Inflammatory macrophage treated with lipopolysaccharide for 1 hour (primary cell): ENCODE data around the gene TLR2.

Experiments used
- DNase-seq, 2 donors: peaks; one replicate each; pipeline ENCODE4 v3.0.0-alpha.2; 2020 to 2022

Gene TLR2

GRCh38 chr4:153733751-153734448, 49.8 kb downstream of the TLR2 start:
- DNase-seq: no peak

DNA sequence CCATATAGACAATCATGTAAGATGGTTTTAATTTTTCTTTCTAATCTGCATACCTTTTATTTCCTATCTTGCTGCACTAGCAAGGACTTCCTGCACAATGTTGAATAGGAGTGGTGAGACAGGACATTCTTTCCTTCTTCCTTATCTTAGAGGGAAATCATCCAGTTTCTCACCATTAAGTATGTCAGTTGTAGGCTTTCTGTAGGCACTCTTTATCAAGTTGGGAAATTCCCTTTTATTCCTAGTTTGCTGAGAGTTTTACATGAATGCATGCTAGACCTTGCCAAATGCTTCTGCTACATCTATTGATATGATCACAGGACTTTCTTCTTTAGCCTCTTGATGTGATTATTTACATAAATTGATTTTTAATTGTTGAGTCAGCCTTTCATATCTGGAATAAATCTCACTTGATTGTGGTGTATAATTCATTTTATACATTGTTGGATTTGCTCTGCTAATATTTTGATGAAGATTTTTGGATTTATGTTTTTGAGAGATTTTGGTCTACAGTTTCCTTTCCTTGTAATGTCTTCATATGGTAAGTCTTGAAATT, 51.9 kb downstream of the TLR2 start:
- peak in 1 of 2 donors; percentile 45 for DNase-seq

DNA sequence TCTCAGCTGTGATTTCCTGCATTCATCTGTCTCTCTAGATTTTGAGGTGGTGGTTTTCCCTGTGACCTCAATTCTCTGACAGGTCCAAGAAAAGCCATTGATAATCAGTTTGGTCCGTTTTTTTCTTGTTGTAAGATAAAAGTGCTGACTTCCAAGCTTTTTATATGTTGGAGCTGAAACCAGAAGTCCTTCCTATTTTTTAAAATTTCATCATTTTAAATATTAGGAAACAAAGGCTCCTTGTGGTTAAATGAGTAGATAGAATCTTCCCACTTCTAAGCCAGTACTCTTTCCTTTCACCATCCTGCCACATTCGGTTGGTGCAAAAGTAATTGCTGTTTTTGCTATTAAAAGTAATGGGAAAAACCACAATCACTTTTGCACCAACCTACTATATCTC, 57.5 kb downstream of the TLR2 start:
- peak; percentile 80 to 85 for DNase-seq

- DNase-seq: peak; percentile 35 to 40
Observed at GRCh38 chr4:153745651-153746050, 61.6 kb downstream of the TLR2 start.

GRCh38 chr4:153747406-153747955, 63.4 kb downstream of the TLR2 start:
- peak; percentile 23 to 43 for DNase-seq

DNA sequence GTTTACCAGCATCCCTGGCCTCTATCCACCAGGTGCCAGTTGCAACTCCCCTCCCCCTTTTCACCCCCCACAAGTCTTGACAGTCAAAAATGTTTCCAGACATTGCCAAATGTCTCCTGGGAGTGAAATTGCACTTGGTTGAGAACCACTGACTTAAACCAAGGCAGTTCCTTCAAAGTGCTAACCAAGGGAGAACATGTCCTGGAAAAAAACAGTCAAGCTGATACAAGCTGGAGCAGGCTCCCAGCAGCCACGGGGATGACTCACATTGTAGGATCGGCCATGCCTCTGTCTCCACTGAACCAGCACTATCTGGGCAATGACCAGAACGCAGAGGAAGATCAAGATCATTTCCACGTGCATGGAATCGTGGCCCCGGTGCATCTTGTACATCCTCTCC, 64.3 kb downstream of the TLR2 start:
- DNase-seq: peak in 1 of 2 donors; percentile 18

- peak; percentile 74 to 93 for DNase-seq
Observed at GRCh38 chr4:153750197-153750817, 66.2 kb downstream of the TLR2 start.

GRCh38 chr4:153755186-153755585, 71.1 kb downstream of the TLR2 start:
- no peak for DNase-seq
